Liver (tissue), 3 donors: ENCODE results near the gene RIC1.

Experiments used
- GABPA ChIP-seq, 2 donors: IDR thresholded peaks in 1 of 2; conservative IDR thresholded peaks in 1 of 2; 2 replicates each; pipeline ENCODE4 v1.6.1; 2016; ENCODE audit warnings: antibody characterized with exemption in 2 of 2, mild to moderate bottlenecking in 1 of 2, moderate library complexity in 1 of 2
- HNF4A ChIP-seq, 2 donors: conservative IDR thresholded peaks; 2 replicates each; pipeline ENCODE4 v1.6.1; 2016; ENCODE audit warnings: antibody characterized with exemption in 2 of 2, mild to moderate bottlenecking in 2 of 2
- RAD21 ChIP-seq, 2 donors: IDR thresholded peaks; 2 replicates each; pipeline ENCODE4 v1.6.1; 2016; ENCODE audit warnings: antibody characterized with exemption in 2 of 2, mild to moderate bottlenecking in 2 of 2
- RXRA ChIP-seq, 2 donors: IDR thresholded peaks; 2 replicates each; pipeline ENCODE4 v1.6.1; 2017 to 2018; ENCODE audit warnings: antibody characterized with exemption in 2 of 2, mild to moderate bottlenecking in 1 of 2
- TAF1 ChIP-seq: conservative IDR thresholded peaks from 2 replicates; pipeline ENCODE4 v1.6.1; 2016; ENCODE audit warnings: antibody characterized with exemption, mild to moderate bottlenecking
- YY1 ChIP-seq: IDR thresholded peaks from 2 replicates; pipeline ENCODE4 v1.6.1; 2016; ENCODE audit warnings: antibody characterized with exemption, mild to moderate bottlenecking
- TF ChIP-seq, protein P1 (sequence below): fragments of 150-350 bp; IDR thresholded peaks from 2 replicates; pipeline ENCODE4 v1.5.1; 2017; ENCODE audit warnings: improper control_type of control experiment, low read depth, low read length; ENCODE audit not compliant: missing input control
- TF ChIP-seq, protein P2 (sequence below): IDR thresholded peaks from 2 replicates; pipeline ENCODE4 v1.6.1; 2016; ENCODE audit warnings: antibody characterized with exemption
- TF ChIP-seq, protein P3 (sequence below): IDR thresholded peaks from 2 replicates; pipeline ENCODE4 v1.6.1; 2016; ENCODE audit warnings: antibody characterized with exemption
- TF ChIP-seq, protein P4 (sequence below): IDR thresholded peaks from 2 replicates; pipeline ENCODE4 v1.6.1; 2016; ENCODE audit warnings: antibody characterized with exemption
- donor health status: healthy.
- donor health status: healthy.

DNA sequence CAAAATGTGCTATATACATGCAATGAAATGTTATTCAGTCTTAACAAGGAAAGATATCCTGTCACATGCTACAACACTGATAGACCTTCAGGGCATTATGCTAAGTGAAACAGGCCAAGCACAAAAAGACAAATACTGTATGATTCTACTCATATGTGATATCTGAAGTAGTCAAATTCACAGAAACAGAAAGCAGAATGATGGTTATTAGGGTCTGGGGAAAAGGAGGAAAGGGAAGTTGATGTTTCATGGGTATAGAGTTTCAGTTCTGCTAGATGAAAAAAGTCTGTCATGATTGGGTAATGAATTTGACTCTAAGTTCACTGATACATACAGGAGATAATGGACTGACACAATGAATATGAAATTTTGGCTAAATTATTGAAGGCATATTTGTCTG, 11.2 kb upstream of the RIC1 start:
- TF ChIP-seq, protein P1, sequence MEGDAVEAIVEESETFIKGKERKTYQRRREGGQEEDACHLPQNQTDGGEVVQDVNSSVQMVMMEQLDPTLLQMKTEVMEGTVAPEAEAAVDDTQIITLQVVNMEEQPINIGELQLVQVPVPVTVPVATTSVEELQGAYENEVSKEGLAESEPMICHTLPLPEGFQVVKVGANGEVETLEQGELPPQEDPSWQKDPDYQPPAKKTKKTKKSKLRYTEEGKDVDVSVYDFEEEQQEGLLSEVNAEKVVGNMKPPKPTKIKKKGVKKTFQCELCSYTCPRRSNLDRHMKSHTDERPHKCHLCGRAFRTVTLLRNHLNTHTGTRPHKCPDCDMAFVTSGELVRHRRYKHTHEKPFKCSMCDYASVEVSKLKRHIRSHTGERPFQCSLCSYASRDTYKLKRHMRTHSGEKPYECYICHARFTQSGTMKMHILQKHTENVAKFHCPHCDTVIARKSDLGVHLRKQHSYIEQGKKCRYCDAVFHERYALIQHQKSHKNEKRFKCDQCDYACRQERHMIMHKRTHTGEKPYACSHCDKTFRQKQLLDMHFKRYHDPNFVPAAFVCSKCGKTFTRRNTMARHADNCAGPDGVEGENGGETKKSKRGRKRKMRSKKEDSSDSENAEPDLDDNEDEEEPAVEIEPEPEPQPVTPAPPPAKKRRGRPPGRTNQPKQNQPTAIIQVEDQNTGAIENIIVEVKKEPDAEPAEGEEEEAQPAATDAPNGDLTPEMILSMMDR: no peak
- TF ChIP-seq, protein P2, sequence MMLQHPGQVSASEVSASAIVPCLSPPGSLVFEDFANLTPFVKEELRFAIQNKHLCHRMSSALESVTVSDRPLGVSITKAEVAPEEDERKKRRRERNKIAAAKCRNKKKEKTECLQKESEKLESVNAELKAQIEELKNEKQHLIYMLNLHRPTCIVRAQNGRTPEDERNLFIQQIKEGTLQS: no peak
- TF ChIP-seq GABPA (IDR thresholded peaks at IDR 0.05 in 1 of 2, conservative IDR thresholded peaks at IDR 0.05 in 1 of 2): no peak
- TF ChIP-seq, protein P3, sequence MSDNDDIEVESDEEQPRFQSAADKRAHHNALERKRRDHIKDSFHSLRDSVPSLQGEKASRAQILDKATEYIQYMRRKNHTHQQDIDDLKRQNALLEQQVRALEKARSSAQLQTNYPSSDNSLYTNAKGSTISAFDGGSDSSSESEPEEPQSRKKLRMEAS: no peak
- TF ChIP-seq TAF1: no peak
- TF ChIP-seq HNF4A (conservative IDR thresholded peaks at IDR 0.05): no peak
- TF ChIP-seq YY1: no peak
- TF ChIP-seq, protein P4, sequence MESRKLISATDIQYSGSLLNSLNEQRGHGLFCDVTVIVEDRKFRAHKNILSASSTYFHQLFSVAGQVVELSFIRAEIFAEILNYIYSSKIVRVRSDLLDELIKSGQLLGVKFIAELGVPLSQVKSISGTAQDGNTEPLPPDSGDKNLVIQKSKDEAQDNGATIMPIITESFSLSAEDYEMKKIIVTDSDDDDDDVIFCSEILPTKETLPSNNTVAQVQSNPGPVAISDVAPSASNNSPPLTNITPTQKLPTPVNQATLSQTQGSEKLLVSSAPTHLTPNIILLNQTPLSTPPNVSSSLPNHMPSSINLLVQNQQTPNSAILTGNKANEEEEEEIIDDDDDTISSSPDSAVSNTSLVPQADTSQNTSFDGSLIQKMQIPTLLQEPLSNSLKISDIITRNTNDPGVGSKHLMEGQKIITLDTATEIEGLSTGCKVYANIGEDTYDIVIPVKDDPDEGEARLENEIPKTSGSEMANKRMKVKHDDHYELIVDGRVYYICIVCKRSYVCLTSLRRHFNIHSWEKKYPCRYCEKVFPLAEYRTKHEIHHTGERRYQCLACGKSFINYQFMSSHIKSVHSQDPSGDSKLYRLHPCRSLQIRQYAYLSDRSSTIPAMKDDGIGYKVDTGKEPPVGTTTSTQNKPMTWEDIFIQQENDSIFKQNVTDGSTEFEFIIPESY: no peak
- no peak for TF ChIP-seq RXRA (IDR thresholded peaks at IDR 0.05)
- no peak for TF ChIP-seq RAD21 (IDR thresholded peaks at IDR 0.05)
